Stomach (tissue), 9 donors: ENCODE data around the gene FXYD4. TPM values are rescaled to one million over a fixed set of nuclear protein-coding genes. Genes with fewer than 3 reads are reported as not detected.
"Not testable (repeated sequence)": the region's sequence is repeated elsewhere in the genome, so short reads cannot be mapped to it uniquely, and the experiment has no call there.

Experiments used
- DNase-seq, 2 donors: peaks; one replicate each; pipeline versions ENCODE4 v3.0.0 to v3.0.0-alpha.2; 2013 to 2019
- H3K27ac ChIP-seq, 5 donors: fragments of 200-600 bp in 4 of 5; sonication (generic) in 4 of 5; one replicate each; pipeline ENCODE4 v1.5.1; 2013 to 2019; ENCODE audit warnings: mild to moderate bottlenecking in 1 of 5, moderate library complexity in 1 of 5
- H3K27me3 ChIP-seq, 3 donors: fragments of 200-600 bp; sonication (generic); one replicate each; pipeline ENCODE4 v1.5.1; 2017 to 2019; ENCODE audit warnings: mixed run types in 1 of 3
- H3K36me3 ChIP-seq, 4 donors: fragments of 200-600 bp; sonication (generic); 1 replicate in 3 of 4; 2 replicates in 1 of 4; pipeline ENCODE4 v1.5.1; 2016 to 2019
- H3K4me1 ChIP-seq, 4 donors: fragments of 200-600 bp; sonication (generic); one replicate each; pipeline ENCODE4 v1.5.1; 2016 to 2019
- H3K4me3 ChIP-seq, 4 donors: fragments of 200-600 bp; sonication (generic) in 3 of 4; one replicate each; pipeline ENCODE4 v1.5.1; 2016 to 2019; ENCODE audit warnings: mild to moderate bottlenecking in 1 of 4
- H3K9me3 ChIP-seq, 4 donors: fragments of 200-600 bp; sonication (generic); one replicate each; pipeline ENCODE4 v1.5.1; 2016 to 2019
- EP300 ChIP-seq: sonication (generic); formaldehyde crosslinking; IDR thresholded peaks from one replicate; pipeline ENCODE4 v1.6.1; 2017; ENCODE audit warnings: antibody characterized with exemption
- POLR2A ChIP-seq, 4 donors: fragments of 450-650 bp; IDR thresholded peaks; one replicate each; pipeline ENCODE4 v1.6.1; 2016; ENCODE audit warnings: antibody characterized with exemption in 4 of 4, control low read depth in 2 of 4, mild to moderate bottlenecking in 1 of 4, moderate library complexity in 1 of 4
- POLR2AphosphoS5 ChIP-seq, 3 donors: sonication (generic); formaldehyde crosslinking; IDR thresholded peaks; one replicate each; pipeline ENCODE4 v1.6.1; 2016; ENCODE audit warnings: antibody characterized with exemption in 3 of 3
- WGBS, 5 donors: extraction: QIAGEN DNeasy Blood & Tissue Kit in 3 of 5; methylation state at CpG; one replicate each; pipeline versions ENCODE4 v1.1.5 to v1.1.7; 2013 to 2018; 5-methylcytosine and 5-hydroxymethylcytosine counted together
- intact Hi-C: fragments of 100-400 bp; cut with DNase I; formaldehyde crosslinking; loops from one replicate; pipeline ENCODE4 v1.15.1; 2023; ENCODE audit warnings: low total_unique reads
- polyA plus RNA-seq, 3 donors: library from polyadenylated mRNA; stranded (reverse); fragments of 200-250 nt; gene quantifications; one replicate each; pipeline ENCODE4 v1.2.3, GENCODE V29; 2013
- total RNA-seq, 5 donors: library from RNA; depleted of rRNA; stranded (reverse); fragments of >200 nt; gene quantifications; one replicate each; pipeline versions ENCODE4 v1.1.0 to v1.2.3, GENCODE V29; 2014 to 2016
- TF ChIP-seq, protein P1 (sequence below), 7 experiments: fragments of 450-650 bp in 4 of 7; fragments of 200-600 bp in 3 of 7; sonication (generic) in 3 of 7; IDR thresholded peaks; one replicate each; pipeline ENCODE4 v1.5.1; 2016 to 2019; ENCODE audit warnings: antibody characterized with exemption in 7 of 7, control low read depth in 2 of 7, mild to moderate bottlenecking in 1 of 7
- donor health status: healthy with polysubstance abuse.
- donor health status: Bipolar disorder and iron deficiency.
- donor health status: healthy.

FXYD4 gene
- total and polyA plus RNA-seq, 8 donors: 2.8 to 7.3 (median 6.0) TPM; not detected in 5

DNA sequence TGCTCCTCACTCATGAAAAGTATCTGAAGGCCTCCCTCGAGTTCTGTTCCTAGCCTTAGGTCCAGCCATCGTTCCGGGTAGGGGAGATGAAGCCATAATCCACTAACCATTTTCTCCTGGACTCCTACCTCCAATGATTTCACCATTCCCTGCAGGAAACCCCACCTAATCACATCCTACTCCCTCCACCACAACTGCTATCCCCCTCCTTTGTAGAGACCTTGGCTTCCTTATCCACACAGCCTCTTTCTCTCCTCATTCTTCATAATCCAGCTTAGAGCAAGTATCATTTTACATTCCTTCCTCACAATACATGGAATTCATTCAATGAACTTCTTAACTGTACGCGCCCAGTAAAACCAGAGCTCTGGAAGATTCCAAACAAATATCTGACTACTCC is 18.9 kb downstream of the FXYD4 start:
- no peak for DNase-seq
- Histone ChIP-seq H3K27me3 (no peaks in the 10 kb centered on the region), H3K27ac (peak overlapping the region in 1 of 5 donors; percentile 45), H3K9me3 (no peaks in the 10 kb centered on the region), H3K4me1 (peaks cover 18 to 66% (median 51%) of the 10 kb centered on the region in 4 donors), H3K36me3 (peaks cover 82 to 98% (median 95%) of the 10 kb centered on the region in 4 donors), H3K4me3 (no peak overlapping the region)
- intact Hi-C loops: loop anchor here (5.0 kb wide), 1 partner anchor 62 kb away; no protein-coding TSS in a partner anchor
- TF ChIP-seq, protein P1, sequence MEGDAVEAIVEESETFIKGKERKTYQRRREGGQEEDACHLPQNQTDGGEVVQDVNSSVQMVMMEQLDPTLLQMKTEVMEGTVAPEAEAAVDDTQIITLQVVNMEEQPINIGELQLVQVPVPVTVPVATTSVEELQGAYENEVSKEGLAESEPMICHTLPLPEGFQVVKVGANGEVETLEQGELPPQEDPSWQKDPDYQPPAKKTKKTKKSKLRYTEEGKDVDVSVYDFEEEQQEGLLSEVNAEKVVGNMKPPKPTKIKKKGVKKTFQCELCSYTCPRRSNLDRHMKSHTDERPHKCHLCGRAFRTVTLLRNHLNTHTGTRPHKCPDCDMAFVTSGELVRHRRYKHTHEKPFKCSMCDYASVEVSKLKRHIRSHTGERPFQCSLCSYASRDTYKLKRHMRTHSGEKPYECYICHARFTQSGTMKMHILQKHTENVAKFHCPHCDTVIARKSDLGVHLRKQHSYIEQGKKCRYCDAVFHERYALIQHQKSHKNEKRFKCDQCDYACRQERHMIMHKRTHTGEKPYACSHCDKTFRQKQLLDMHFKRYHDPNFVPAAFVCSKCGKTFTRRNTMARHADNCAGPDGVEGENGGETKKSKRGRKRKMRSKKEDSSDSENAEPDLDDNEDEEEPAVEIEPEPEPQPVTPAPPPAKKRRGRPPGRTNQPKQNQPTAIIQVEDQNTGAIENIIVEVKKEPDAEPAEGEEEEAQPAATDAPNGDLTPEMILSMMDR (IDR thresholded peaks at IDR 0.05): no peak
- no peak for TF ChIP-seq EP300
- no peak for TF ChIP-seq POLR2A (IDR thresholded peaks at IDR 0.05)
- TF ChIP-seq POLR2AphosphoS5 (IDR thresholded peaks at IDR 0.05): no peak
- 73 to 79% (median 77%) methylated on average over 5 of the region's 5 CpGs for WGBS, 5 donors

DNA sequence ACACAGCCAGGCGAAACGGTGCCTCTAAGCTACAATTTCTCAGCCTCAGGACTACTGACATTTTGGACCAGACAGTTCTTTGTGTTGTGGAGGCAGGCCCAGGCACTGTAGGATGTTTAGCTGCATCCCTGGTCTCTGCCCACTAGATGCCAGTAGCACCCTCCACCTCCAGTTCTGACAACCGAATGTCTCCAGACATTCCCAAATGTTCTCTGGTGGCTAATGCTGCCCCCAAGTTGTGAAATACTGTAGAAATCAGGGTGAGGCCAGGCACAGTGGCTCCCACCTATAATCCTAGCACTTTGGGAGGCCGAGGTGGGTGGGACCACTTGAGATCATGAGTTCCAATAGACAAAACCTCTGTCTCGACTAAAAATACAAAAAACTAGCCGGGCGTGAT is 19.3 kb downstream of the FXYD4 start:
- Histone ChIP-seq H3K27me3 (no peaks in the 10 kb centered on the region), H3K9me3 (no peaks in the 10 kb centered on the region), H3K36me3 (peaks cover 81 to 94% (median 91%) of the 10 kb centered on the region in 4 donors), H3K27ac (peak overlapping the region in 4 of 5 donors; percentile 6 to 45 (median 8)), H3K4me1 (peaks cover 23 to 71% (median 55%) of the 10 kb centered on the region in 4 donors), H3K4me3 (no peak overlapping the region)
- peak in 1 of 2 donors; percentile 59 for DNase-seq
- TF ChIP-seq, protein P1 (IDR thresholded peaks at IDR 0.05): peak in 4 of 7 experiments; percentile 8 to 31 (median 18)
- TF ChIP-seq POLR2A (IDR thresholded peaks at IDR 0.05) (no peak), POLR2AphosphoS5 (IDR thresholded peaks at IDR 0.05) (no peak)
- 55 to 64% (median 61%) methylated on average over 7 of the region's 7 CpGs for WGBS, 5 donors
- intact Hi-C loops: loop anchor here (5.0 kb wide), 1 partner anchor 62 kb away; no protein-coding TSS in a partner anchor

DNA sequence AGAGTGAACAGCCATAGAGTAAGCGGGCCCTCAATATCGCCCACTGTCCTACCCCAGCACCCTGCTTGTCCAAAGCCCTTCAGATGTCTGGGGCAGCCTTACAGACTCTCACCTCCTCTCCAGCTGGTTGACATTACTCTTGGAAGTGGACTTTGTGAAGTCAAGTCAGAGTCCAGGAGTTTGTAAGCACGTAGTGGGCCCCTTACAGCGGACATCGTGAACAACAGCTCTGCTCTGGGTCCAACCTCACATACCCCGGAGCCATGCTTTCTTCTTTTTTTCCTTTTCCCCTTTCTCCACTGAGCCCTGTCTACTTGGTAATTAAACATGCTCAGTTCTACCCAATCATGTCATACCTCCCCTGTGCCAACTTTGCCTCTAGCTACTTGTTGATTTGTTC is 20.1 kb downstream of the FXYD4 start:
- 80 to 89% (median 85%) methylated on average over 6 of the region's 6 CpGs for WGBS, 5 donors
- peak overlapping the region in 3 of 5 donors; percentile 7 to 45 (median 10) for H3K27ac ChIP-seq
- H3K27me3 ChIP-seq: no peaks in the 10 kb centered on the region
- no peak overlapping the region for H3K4me3 ChIP-seq
- intact Hi-C loops: loop anchor here (5.0 kb wide), 1 partner anchor 61 kb away; no protein-coding TSS in a partner anchor
- H3K4me1 ChIP-seq: peaks cover 24 to 76% (median 61%) of the 10 kb centered on the region in 4 donors
- no peak for TF ChIP-seq POLR2A (IDR thresholded peaks at IDR 0.05)
- no peak for TF ChIP-seq EP300
- TF ChIP-seq, protein P1 (IDR thresholded peaks at IDR 0.05): no peak
- TF ChIP-seq POLR2AphosphoS5 (IDR thresholded peaks at IDR 0.05): no peak
- DNase-seq: no peak
- H3K36me3 ChIP-seq: peaks cover 76 to 86% (median 84%) of the 10 kb centered on the region in 4 donors
- H3K9me3 ChIP-seq: no peaks in the 10 kb centered on the region

DNA sequence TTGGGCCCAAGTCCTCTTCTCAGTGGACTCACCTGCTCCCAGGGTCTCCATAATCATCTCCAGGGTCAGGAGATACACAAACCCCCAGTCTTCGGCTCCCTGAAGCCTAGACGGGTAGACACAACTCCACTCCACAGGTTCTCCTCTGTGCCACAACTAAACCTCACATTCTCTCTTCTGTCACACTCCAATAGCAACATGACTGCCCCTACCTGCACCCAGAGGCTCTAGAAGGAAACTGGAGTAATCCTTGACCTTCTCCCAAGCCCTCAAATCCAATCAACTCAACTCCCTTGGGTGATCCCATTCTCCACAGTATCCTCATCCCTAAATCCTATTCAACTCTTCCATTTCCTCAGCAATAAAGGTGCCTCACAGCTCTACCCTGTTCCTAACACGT is 21.3 kb downstream of the FXYD4 start:
- 71 to 77% (median 75%) methylated on average over 3 of the region's 3 CpGs for WGBS, 5 donors
- intact Hi-C loops: loop anchor here (5.0 kb wide), 1 partner anchor 60 kb away; no protein-coding TSS in a partner anchor
- TF ChIP-seq POLR2A (IDR thresholded peaks at IDR 0.05) (no peak), POLR2AphosphoS5 (IDR thresholded peaks at IDR 0.05) (no peak), EP300 (no peak)
- TF ChIP-seq, protein P1 (IDR thresholded peaks at IDR 0.05): no peak
- Histone ChIP-seq H3K4me3 (no peak overlapping the region), H3K27me3 (no peaks in the 10 kb centered on the region), H3K9me3 (no peaks in the 10 kb centered on the region), H3K36me3 (peaks cover 63 to 74% (median 71%) of the 10 kb centered on the region in 4 donors), H3K4me1 (peaks cover 27 to 81% (median 65%) of the 10 kb centered on the region in 4 donors), H3K27ac (peak overlapping the region in 2 of 5 donors; percentile 10 to 22)
- no peak for DNase-seq

DNA sequence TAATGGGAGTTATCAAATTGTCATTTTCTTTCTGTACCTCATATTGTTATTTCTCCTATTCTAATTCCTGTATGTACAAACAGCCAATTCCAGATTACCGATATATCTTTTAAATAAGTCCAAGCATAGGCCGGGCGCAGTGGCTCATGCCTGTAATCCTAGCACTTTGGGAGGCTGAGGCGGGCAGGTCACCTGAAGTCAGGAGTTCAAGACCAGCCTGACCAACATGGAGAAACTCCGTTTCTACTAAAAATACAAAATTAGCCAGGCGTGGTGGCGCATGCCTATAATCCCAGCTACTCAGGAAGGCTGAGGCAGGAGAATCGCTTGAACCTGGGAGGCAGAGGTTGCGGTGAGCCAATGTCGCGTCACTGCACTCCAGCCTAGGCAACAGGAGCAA is 21.8 kb downstream of the FXYD4 start:
- H3K27ac ChIP-seq: peak overlapping the region in 3 of 5 donors; percentile 1 to 58 (median 22)
- DNase-seq, H3K9me3 ChIP-seq, H3K27me3 ChIP-seq, H3K4me3 ChIP-seq: not testable (repeated sequence)
- WGBS, 5 donors: 88 to 95% (median 91%) methylated on average over 11 of the region's 11 CpGs
- peaks cover 59 to 70% (median 67%) of the 10 kb centered on the region in 4 donors for H3K36me3 ChIP-seq
- peaks cover 31 to 85% (median 69%) of the 10 kb centered on the region in 4 donors for H3K4me1 ChIP-seq
- intact Hi-C loops: loop anchor here (5.0 kb wide), 1 partner anchor 59 kb away; no protein-coding TSS in a partner anchor
